GM12875 (cell line): ENCODE results near the gene MAP3K4.

Experiments used
- H3K4me3 ChIP-seq: one replicate; pipeline ENCODE4 v1.5.1; 2011; ENCODE audit warnings: low read depth, low read length, control low read depth
- CTCF ChIP-seq: IDR thresholded peaks from 2 replicates; pipeline ENCODE4 v1.5.1; 2011; ENCODE audit warnings: low read depth, mild to moderate bottlenecking, control low read depth, inconsistent platforms, low read length, moderate library complexity, borderline replicate concordance; ENCODE audit not compliant: insufficient read depth

The MAP3K4 gene

GRCh38 chr6:161108916-161109315 lies 117.3 kb downstream of the MAP3K4 start:
- H3K4me3 ChIP-seq, result no peak overlapping the region
- no peak for TF ChIP-seq CTCF

- no peak for TF ChIP-seq CTCF
These were observed 117.8 kb downstream of the MAP3K4 start for GRCh38 chr6:161109366-161109765.

GRCh38 chr6:161110028-161110779 lies 118.6 kb downstream of the MAP3K4 start:
- no peak overlapping the region for H3K4me3 ChIP-seq
- TF ChIP-seq CTCF, result no peak

More at GRCh38 chr6:161109366-161109765, 117.8 kb downstream of the MAP3K4 start:
- H3K4me3 ChIP-seq, result no peak overlapping the region

GRCh38 chr6:161111261-161111660 lies 119.7 kb downstream of the MAP3K4 start:
- H3K4me3 ChIP-seq, result no peak overlapping the region
- no peak for TF ChIP-seq CTCF

- no peak overlapping the region for H3K4me3 ChIP-seq
- no peak for TF ChIP-seq CTCF
These were observed 123.9 kb downstream of the MAP3K4 start for GRCh38 chr6:161115468-161115867.

GRCh38 chr6:161116554-161116953 lies 125.0 kb downstream of the MAP3K4 start:
- no peak for TF ChIP-seq CTCF

GRCh38 chr6:161117308-161117707 lies 125.7 kb downstream of the MAP3K4 start:
- H3K4me3 ChIP-seq, result no peak overlapping the region
- no peak for TF ChIP-seq CTCF

More at GRCh38 chr6:161116554-161116953, 125.0 kb downstream of the MAP3K4 start:
- H3K4me3 ChIP-seq, result no peak overlapping the region
